HG02981 (cell line): ENCODE results near the gene CLIC1.

Source experiments
- ATAC-seq: cut with Tn5 transposase; IDR thresholded peaks from one replicate; pipeline ENCODE4 v1.9.1; 2021; ENCODE audit warnings: mild to moderate bottlenecking, moderate library complexity; ENCODE audit not compliant: unreplicated experiment

Gene CLIC1

GRCh38 chr6:31736021-31736767 lies at the start of gene CLIC1:
CLIC1 (minus strand) TSS chr6:31736530; CDS start chr6:31736300, 230 bp downstream.
- no peak for ATAC-seq

- no peak for ATAC-seq
These were observed 49.1 kb upstream of the CLIC1 start for GRCh38 chr6:31785475-31785874.

GRCh38 chr6:31784098-31784925 lies 48.0 kb upstream of the CLIC1 start:
- no peak for ATAC-seq

- ATAC-seq = no peak
These were observed 46.0 kb upstream of the CLIC1 start for GRCh38 chr6:31782126-31782855.

GRCh38 chr6:31781244-31782125 lies 45.2 kb upstream of the CLIC1 start:
- no peak for ATAC-seq

GRCh38 chr6:31780507-31781243 lies 44.3 kb upstream of the CLIC1 start:
- ATAC-seq = no peak

GRCh38 chr6:31779908-31780307 lies 43.6 kb upstream of the CLIC1 start:
- no peak for ATAC-seq

GRCh38 chr6:31778999-31779885 lies 42.9 kb upstream of the CLIC1 start:
- no peak for ATAC-seq

- ATAC-seq = no peak
These were observed 41.9 kb upstream of the CLIC1 start for GRCh38 chr6:31778193-31778592.

GRCh38 chr6:31777667-31778050 lies 41.3 kb upstream of the CLIC1 start:
- ATAC-seq = no peak

GRCh38 chr6:31776989-31777666 lies 40.8 kb upstream of the CLIC1 start, which contains the start of gene VWA7:
VWA7 (minus strand) TSS chr6:31777328; CDS start chr6:31776779, 549 bp downstream.
- peak; percentile 62 for ATAC-seq

GRCh38 chr6:31776485-31776988 lies 40.2 kb upstream of the CLIC1 start:
- ATAC-seq = peak; percentile 20

GRCh38 chr6:31775633-31776484 lies 39.5 kb upstream of the CLIC1 start:
- no peak for ATAC-seq

- ATAC-seq = no peak
These were observed 38.9 kb upstream of the CLIC1 start for GRCh38 chr6:31775184-31775583.

GRCh38 chr6:31771992-31772358 lies 35.6 kb upstream of the CLIC1 start:
- no peak for ATAC-seq

GRCh38 chr6:31770860-31771259 lies 34.5 kb upstream of the CLIC1 start:
- no peak for ATAC-seq
